GM18873 (cell line): ENCODE data around the gene F2.
"Not testable (repeated sequence)": the region's sequence is repeated elsewhere in the genome, so short reads cannot be mapped to it uniquely, and the experiment has no call there.

ENCODE experiments used
- ATAC-seq: cut with Tn5 transposase; IDR thresholded peaks from one replicate; pipeline ENCODE4 v1.9.1; 2021; ENCODE audit warnings: mild to moderate bottlenecking, moderate library complexity, moderate number of reproducible peaks; ENCODE audit not compliant: unreplicated experiment, low FRiP score

F2 gene

GRCh38 chr11:46719048-46719542 is at the start of gene F2:
TSS of gene F2 (plus strand) at chr11:46719213. CDS start at chr11:46719236, 23 bp downstream.
- ATAC-seq = no peak

DNA sequence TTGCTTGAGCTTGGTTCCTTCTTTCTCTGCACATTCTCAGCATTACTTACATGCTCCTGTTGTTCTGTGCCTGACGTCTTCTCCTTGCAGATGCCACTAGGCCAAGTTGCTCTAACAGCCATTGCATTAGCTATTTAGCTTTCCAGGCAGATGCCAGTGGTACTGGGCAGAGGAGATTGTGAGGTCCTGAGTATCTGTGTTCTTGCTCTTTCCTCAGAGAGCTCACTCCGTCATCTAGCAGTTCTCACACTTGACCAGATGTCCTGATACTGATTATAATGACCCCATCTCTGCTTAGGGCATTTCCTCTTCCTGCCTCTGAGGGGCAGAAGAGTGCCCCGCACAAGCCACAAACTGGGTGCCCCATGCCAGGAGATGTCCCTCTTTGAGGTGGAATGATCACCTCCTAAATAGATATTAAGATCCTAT is 49.3 kb upstream of the F2 start:
- no peak for ATAC-seq

DNA sequence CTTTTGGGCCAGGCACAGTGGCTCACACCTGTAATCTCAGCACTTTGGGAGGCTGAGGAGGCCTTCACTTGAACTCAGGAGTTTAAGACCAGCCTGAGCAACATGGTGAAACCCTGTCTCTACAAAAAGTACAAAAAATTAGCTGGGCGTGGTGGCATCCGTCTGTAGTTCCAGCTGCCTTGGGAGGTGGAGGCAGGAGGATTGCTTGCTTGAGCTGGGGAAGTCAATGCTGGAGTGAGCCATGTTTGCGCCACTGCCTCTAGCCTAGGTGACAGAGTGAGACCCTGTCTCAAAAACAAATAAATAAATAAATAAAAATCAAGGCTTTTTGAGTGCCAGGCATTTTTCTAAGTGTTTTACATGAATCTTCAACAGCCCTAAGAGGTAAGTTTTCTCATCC is 48.5 kb upstream of the F2 start:
- not testable (repeated sequence) for ATAC-seq

- no peak for ATAC-seq
These were observed 47.1 kb upstream of the F2 start for GRCh38 chr11:46671958-46672315.

- ATAC-seq = no peak
These were observed 46.6 kb upstream of the F2 start for GRCh38 chr11:46672381-46672839.

- ATAC-seq = no peak
These were observed 45.1 kb upstream of the F2 start for GRCh38 chr11:46673713-46674462.

GRCh38 chr11:46674463-46675287 is 44.3 kb upstream of the F2 start:
- ATAC-seq = no peak

DNA sequence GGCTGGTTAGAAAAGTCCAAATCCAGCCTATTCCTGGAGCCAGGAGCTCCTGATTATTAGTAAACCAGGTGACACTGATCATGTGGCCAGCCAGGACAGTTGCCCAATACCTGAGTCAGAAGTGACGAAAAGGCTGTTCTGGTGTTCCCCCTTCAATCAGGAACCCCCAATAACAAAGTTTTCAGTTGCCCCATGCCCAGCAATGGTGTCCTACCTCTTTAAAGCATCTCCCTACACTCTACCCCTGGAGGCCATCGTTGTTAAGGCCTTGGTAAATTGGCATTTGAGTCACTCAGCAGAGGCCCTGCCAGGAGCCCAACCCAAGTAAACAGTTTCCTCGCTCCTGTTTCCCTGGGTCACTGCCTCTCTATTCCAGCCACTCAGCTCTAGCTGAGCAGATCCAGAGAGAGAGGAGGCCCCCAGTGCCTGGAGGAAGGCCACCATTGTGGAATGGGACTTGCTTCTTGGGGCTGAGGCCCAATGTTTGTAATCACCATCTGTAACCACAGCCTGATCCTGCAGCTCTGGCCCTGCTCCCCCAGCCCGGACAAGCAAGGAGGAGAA is 43.6 kb upstream of the F2 start:
- ATAC-seq = no peak

- no peak for ATAC-seq
These were observed 43.1 kb upstream of the F2 start for GRCh38 chr11:46675949-46676348.

- ATAC-seq = no peak
These were observed 42.4 kb upstream of the F2 start for GRCh38 chr11:46676436-46677158.

GRCh38 chr11:46677169-46677568 is 41.8 kb upstream of the F2 start:
- ATAC-seq = no peak

DNA sequence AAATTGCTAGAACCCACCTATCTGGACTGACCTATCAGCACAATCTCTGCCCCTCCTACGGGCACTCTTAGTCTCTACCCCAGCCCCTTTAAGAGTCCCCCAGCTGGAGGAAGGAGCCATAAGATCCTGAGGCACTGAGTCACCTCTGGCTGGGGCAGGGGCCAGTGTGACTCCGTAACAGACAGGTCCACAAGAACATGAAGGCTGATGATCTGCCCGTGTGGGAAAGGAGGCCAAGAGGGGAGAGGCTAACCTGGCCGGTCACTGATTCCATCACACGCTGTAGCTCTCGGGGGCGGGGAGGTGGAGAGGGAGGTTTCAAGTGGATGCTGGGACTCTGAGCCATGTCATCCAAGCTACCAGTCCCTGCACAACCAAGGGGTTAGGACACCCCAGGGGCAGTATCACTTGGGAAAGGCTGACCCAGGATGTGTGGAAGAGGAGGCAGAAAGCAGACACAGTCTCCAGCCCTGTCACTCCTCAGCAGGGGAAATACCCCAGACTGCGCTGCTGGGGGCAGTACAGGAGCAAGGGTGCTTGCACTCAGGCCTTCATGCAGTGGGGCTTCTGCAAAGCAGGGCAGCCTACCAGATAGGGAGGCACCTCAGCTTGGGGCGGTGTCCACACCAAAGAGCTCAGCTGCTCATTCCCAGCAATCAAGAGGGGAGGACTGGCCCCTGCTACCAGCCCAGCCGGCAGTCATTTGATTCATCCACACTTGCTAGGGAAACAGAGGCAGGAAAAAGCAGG is 40.8 kb upstream of the F2 start:
- no peak for ATAC-seq

DNA sequence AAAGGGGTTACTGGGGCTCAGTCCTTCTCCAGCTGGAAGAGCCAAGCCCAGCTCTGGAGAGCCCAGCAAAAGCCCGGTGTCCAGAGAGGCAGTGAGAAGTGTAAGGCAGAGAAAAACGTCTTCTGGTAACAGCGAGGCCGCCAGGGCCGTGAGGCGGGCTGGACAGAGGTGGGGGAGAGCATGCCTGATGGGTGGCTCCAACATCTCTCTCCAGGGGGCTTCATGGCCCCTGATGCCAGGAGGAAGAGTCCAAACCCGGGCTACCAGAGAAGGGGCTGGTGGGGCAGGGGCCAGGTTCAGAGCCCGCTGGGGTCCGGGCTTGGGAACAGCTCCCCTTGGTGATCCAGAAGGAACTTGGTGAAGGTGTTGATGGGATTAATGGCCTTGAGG is 40.3 kb upstream of the F2 start:
- ATAC-seq = no peak

GRCh38 chr11:46679241-46680163 is 39.5 kb upstream of the F2 start:
- ATAC-seq = no peak

DNA sequence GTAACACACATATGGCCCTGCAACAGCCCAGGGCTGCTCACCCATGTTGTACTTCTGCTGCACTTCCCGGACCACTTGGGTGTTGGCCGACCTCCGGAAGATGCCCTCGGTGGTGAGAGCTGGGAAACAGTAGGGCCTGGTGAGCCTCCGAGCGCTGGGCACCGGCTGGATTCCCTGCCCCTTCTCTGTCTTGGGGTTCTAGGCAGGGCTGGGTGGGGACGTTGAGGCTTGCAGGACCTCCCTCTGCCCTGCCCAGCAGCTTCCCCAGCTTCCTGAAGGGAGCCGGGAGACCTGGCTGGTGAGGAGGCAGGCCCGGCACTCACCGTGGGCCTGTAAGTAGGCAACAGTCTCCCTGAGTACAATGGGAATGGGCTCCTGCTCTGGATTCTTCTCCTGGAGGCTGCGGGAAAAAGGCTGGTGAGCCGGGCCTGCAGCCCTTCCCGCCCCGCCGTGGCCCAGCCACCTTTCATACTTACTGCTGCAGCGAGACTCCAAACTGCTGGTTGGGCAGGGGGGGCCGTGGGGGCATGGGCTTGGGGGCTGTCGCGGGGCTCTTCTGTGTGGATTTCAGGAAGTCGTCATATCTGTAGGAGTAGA is 38.8 kb upstream of the F2 start:
- ATAC-seq = no peak

DNA sequence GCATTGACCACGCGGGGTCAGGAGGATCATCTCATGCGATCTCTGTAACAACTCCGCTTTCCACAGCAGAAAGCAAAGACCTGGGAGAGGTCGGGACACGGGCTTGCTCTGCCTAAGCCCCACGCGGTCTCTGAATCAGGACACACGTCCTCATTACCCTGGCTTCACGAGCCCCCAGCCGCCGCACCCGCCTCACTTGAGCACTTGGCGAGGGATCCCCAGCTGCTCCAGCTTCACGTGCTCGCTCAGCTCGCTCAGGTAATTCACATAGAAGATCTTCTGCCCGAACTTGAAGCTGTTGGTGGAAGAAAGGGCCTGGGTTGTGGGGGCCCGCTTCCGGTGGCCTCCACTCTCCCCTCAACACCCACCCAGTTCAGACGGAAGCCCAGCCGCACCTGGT is 38.2 kb upstream of the F2 start:
- no peak for ATAC-seq

GRCh38 chr11:46681814-46682213 is 37.2 kb upstream of the F2 start:
- ATAC-seq = no peak
